Mesenchymal stem cell (in vitro differentiated cells and primary cell): Measurements from ENCODE around the gene PPARA.

Experiments
- DNase-seq: peaks from one replicate; pipeline ENCODE4 v3.0.0-alpha.2; 2013
- H2AFZ ChIP-seq: one replicate; pipeline ENCODE4 v1.6.1; 2013; ENCODE audit warnings: low read depth, mild to moderate bottlenecking, control low read depth, inconsistent platforms, low read length, moderate library complexity
- H2AK5ac ChIP-seq: 2 replicates; pipeline ENCODE4 v1.6.1; 2013; ENCODE audit warnings: low read length, moderate library complexity, mild to moderate bottlenecking, inconsistent platforms; ENCODE audit not compliant: severe bottlenecking
- H2BK120ac ChIP-seq: one replicate; pipeline ENCODE4 v1.6.1; 2013; ENCODE audit warnings: low read depth, mild to moderate bottlenecking, inconsistent platforms, low read length, moderate library complexity
- H2BK12ac ChIP-seq, 2 experiments: one replicate each; pipeline ENCODE4 v1.6.1; 2013; ENCODE audit warnings: inconsistent platforms in 2 of 2, low read length in 2 of 2, mild to moderate bottlenecking in 2 of 2, moderate library complexity in 2 of 2, control low read depth in 1 of 2
- H2BK15ac ChIP-seq: one replicate; pipeline ENCODE4 v1.6.1; 2013; ENCODE audit warnings: mild to moderate bottlenecking, low read depth, inconsistent platforms; ENCODE audit not compliant: poor library complexity, severe bottlenecking
- H2BK5ac ChIP-seq: 2 replicates; pipeline ENCODE4 v1.6.1; 2013; ENCODE audit warnings: low read depth, mild to moderate bottlenecking, low read length, control low read depth, inconsistent platforms; ENCODE audit not compliant: poor library complexity, severe bottlenecking
- H3K14ac ChIP-seq, 2 experiments: one replicate each; pipeline ENCODE4 v1.6.1; 2013; ENCODE audit warnings: inconsistent platforms in 2 of 2, low read length in 2 of 2, control low read depth in 1 of 2, mild to moderate bottlenecking in 1 of 2, moderate library complexity in 1 of 2
- H3K18ac ChIP-seq, 2 experiments: one replicate each; pipeline ENCODE4 v1.6.1; 2013; ENCODE audit warnings: inconsistent platforms in 2 of 2, low read length in 2 of 2, control low read depth in 1 of 2, low read depth in 1 of 2, mild to moderate bottlenecking in 1 of 2
- H3K23ac ChIP-seq, 2 experiments: one replicate each; pipeline ENCODE4 v1.6.1; 2013; ENCODE audit warnings: inconsistent platforms in 2 of 2, low read length in 2 of 2, mild to moderate bottlenecking in 2 of 2, moderate library complexity in 2 of 2, control low read depth in 1 of 2
- H3K27ac ChIP-seq: 2 replicates; pipeline ENCODE4 v1.5.1; 2013; ENCODE audit warnings: mild to moderate bottlenecking, moderate library complexity, low read length, control low read depth, inconsistent platforms; ENCODE audit not compliant: poor library complexity, severe bottlenecking
- H3K27me3 ChIP-seq, 2 experiments: 2 replicates each; pipeline versions ENCODE4 v1.6.1 to v1.7.0; 2013; ENCODE audit warnings: low read length in 2 of 2, mild to moderate bottlenecking in 2 of 2, moderate library complexity in 2 of 2, control low read depth in 1 of 2, inconsistent platforms in 1 of 2; ENCODE audit not compliant: control insufficient read depth in 1 of 2, insufficient read depth in 1 of 2
- H3K36me3 ChIP-seq, 2 experiments: 2 replicates each; pipeline versions ENCODE4 v1.6.1 to v1.7.0; 2013; ENCODE audit warnings: low read length in 2 of 2, control low read depth in 1 of 2, inconsistent platforms in 1 of 2, low read depth in 1 of 2, mild to moderate bottlenecking in 1 of 2; ENCODE audit not compliant: insufficient read depth in 2 of 2, control insufficient read depth in 1 of 2
- H3K4ac ChIP-seq, 2 experiments: one replicate each; pipeline ENCODE4 v1.6.1; 2013; ENCODE audit warnings: inconsistent platforms in 2 of 2, low read length in 2 of 2, mild to moderate bottlenecking in 2 of 2, moderate library complexity in 2 of 2, control low read depth in 1 of 2, low read depth in 1 of 2
- H3K4me1 ChIP-seq: 2 replicates; pipeline ENCODE4 v1.6.1; 2013; ENCODE audit warnings: low read depth, low read length, control low read depth; ENCODE audit not compliant: control insufficient read depth, insufficient read depth
- H3K4me2 ChIP-seq: 2 replicates; pipeline ENCODE4 v1.6.1; 2013; ENCODE audit warnings: low read length, mild to moderate bottlenecking, inconsistent platforms; ENCODE audit not compliant: poor library complexity, severe bottlenecking
- H3K4me3 ChIP-seq, 2 experiments: 2 replicates each; pipeline versions ENCODE4 v1.5.1 to v1.7.0; 2013; ENCODE audit warnings: low read length in 2 of 2, mild to moderate bottlenecking in 2 of 2, control low read depth in 1 of 2, low read depth in 1 of 2; ENCODE audit not compliant: insufficient read depth in 1 of 2
- H3K79me1 ChIP-seq: replicated peaks from 2 replicates; pipeline ENCODE4 v1.6.1; 2013; ENCODE audit warnings: mild to moderate bottlenecking, control low read depth, low read length, inconsistent platforms; ENCODE audit not compliant: poor library complexity, severe bottlenecking
- H3K9ac ChIP-seq: 2 replicates; pipeline ENCODE4 v1.7.0; 2013; ENCODE audit warnings: mild to moderate bottlenecking, low read length, moderate library complexity
- H3K9me3 ChIP-seq: 2 replicates; pipeline ENCODE4 v1.7.0; 2013; ENCODE audit warnings: mild to moderate bottlenecking, low read length; ENCODE audit not compliant: control insufficient read depth
- H4K8ac ChIP-seq: one replicate; pipeline ENCODE4 v1.6.1; 2013; ENCODE audit warnings: inconsistent platforms, mild to moderate bottlenecking, low read length, moderate library complexity
- H4K91ac ChIP-seq: one replicate; pipeline ENCODE4 v1.6.1; 2013; ENCODE audit warnings: mild to moderate bottlenecking, low read length, inconsistent platforms
- WGBS: methylation state at CpG from one replicate; pipeline ENCODE4 v1.1.7; 2013; ENCODE audit warnings: mixed read lengths; 5-methylcytosine and 5-hydroxymethylcytosine counted together

PPARA gene

GRCh38 chr22:46150655-46151477 is 540 bp downstream of the PPARA start:
- peaks cover 13% of the 10 kb centered on the region for H3K79me1 ChIP-seq
- no peak overlapping the region for H2BK120ac ChIP-seq
- no peak overlapping the region for H4K91ac ChIP-seq
- DNase-seq, result peak; percentile 47
- WGBS, result under 1% methylated on average over 70 of the region's 101 CpGs
- H4K8ac ChIP-seq, result peak overlapping the region; percentile 51
- peak overlapping the region; percentile 74 to 91 for H3K4me3 ChIP-seq
- H2BK12ac ChIP-seq, result peak overlapping the region in 1 of 2 experiments; percentile 18
- peaks cover 32 to 35% of the 10 kb centered on the region in 2 experiments for H3K27me3 ChIP-seq
- H3K4me1 ChIP-seq, result peaks cover 10% of the 10 kb centered on the region
- H3K9ac ChIP-seq, result peak overlapping the region; percentile 87
- H3K18ac ChIP-seq, result peak overlapping the region; percentile 61 to 74
- H3K14ac ChIP-seq, result peak overlapping the region in 1 of 2 experiments; percentile 74
- no peak overlapping the region for H3K23ac ChIP-seq
- peak overlapping the region; percentile 88 for H3K4me2 ChIP-seq
- H3K4ac ChIP-seq, result peak overlapping the region in 1 of 2 experiments; percentile 40
- peaks cover 16 to 21% of the 10 kb centered on the region in 2 experiments for H3K36me3 ChIP-seq
- peak overlapping the region; percentile 75 for H2BK15ac ChIP-seq
- H2AFZ ChIP-seq, result peak overlapping the region; percentile 36
- H3K9me3 ChIP-seq, result no peaks in the 10 kb centered on the region
- no peak overlapping the region for H2BK5ac ChIP-seq
- H3K27ac ChIP-seq, result no peak overlapping the region
- H2AK5ac ChIP-seq, result no peak overlapping the region

GRCh38 chr22:46153930-46154329 is 3.6 kb downstream of the PPARA start:
- no peak overlapping the region for H3K4me3 ChIP-seq
- no peak overlapping the region for H3K18ac ChIP-seq
- no peak overlapping the region for H2AFZ ChIP-seq
- no peak overlapping the region for H3K4ac ChIP-seq
- H3K79me1 ChIP-seq, result peaks cover 20% of the 10 kb centered on the region
- H3K27me3 ChIP-seq, result peaks cover 4 to 6% of the 10 kb centered on the region in 2 experiments
- H2BK120ac ChIP-seq, result no peak overlapping the region
- no peak overlapping the region for H2AK5ac ChIP-seq
- WGBS, result 100% methylated on average over 1 of the region's 3 CpGs
- peaks cover 10% of the 10 kb centered on the region for H3K4me1 ChIP-seq
- no peak overlapping the region for H4K8ac ChIP-seq
- no peak for DNase-seq
- H3K14ac ChIP-seq, result no peak overlapping the region
- H4K91ac ChIP-seq, result no peak overlapping the region
- H2BK15ac ChIP-seq, result no peak overlapping the region
- no peak overlapping the region for H3K9ac ChIP-seq
- H2BK12ac ChIP-seq, result no peak overlapping the region
- peaks cover 22 to 33% of the 10 kb centered on the region in 2 experiments for H3K36me3 ChIP-seq
- H3K23ac ChIP-seq, result no peak overlapping the region
- H3K27ac ChIP-seq, result no peak overlapping the region
- no peak overlapping the region for H2BK5ac ChIP-seq
- H3K4me2 ChIP-seq, result no peak overlapping the region
- H3K9me3 ChIP-seq, result no peaks in the 10 kb centered on the region

DNA sequence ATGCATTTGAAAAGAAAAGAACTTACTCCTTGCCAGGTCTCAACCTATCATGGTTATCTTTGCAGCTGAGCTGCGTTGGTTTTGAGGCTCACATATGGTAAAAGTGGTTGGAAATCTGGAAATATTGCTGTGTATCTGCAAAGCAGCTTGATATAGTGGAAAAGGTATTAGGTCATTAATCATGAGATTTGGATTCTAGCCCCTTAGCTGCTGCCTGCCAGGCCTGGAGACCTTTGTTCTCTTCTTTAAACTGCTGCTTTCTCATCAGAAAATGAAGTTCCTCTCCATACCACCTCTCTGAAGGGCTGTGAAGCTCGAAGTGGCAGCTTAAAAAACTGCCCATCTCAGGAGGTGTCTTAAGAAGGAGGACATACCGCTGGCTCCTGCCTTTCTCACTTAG is 5.7 kb downstream of the PPARA start:
- no peak overlapping the region for H3K9ac ChIP-seq
- no peak overlapping the region for H3K18ac ChIP-seq
- no peak overlapping the region for H3K4ac ChIP-seq
- H3K9me3 ChIP-seq, result no peaks in the 10 kb centered on the region
- H2BK12ac ChIP-seq, result no peak overlapping the region
- no peak overlapping the region for H4K8ac ChIP-seq
- no peak overlapping the region for H2BK5ac ChIP-seq
- no peak overlapping the region for H3K4me3 ChIP-seq
- peaks cover 5% of the 10 kb centered on the region for H3K4me1 ChIP-seq
- no peak overlapping the region for H3K4me2 ChIP-seq
- H3K14ac ChIP-seq, result no peak overlapping the region
- no peak overlapping the region for H2AK5ac ChIP-seq
- DNase-seq, result no peak
- no peak overlapping the region for H2AFZ ChIP-seq
- no peak overlapping the region for H3K23ac ChIP-seq
- no peak overlapping the region for H2BK120ac ChIP-seq
- peaks cover 20% of the 10 kb centered on the region for H3K79me1 ChIP-seq
- no peaks in the 10 kb centered on the region for H3K27me3 ChIP-seq
- H3K36me3 ChIP-seq, result peaks cover 22 to 44% of the 10 kb centered on the region in 2 experiments
- no peak overlapping the region for H4K91ac ChIP-seq
- no peak overlapping the region for H2BK15ac ChIP-seq
- no peak overlapping the region for H3K27ac ChIP-seq
- WGBS, result 90% methylated on average over 3 of the region's 3 CpGs

- no peaks in the 10 kb centered on the region for H3K27me3 ChIP-seq
- H3K4ac ChIP-seq, result no peak overlapping the region
- no peaks in the 10 kb centered on the region for H3K4me1 ChIP-seq
- no peak overlapping the region for H3K4me2 ChIP-seq
- H2BK15ac ChIP-seq, result no peak overlapping the region
- H3K27ac ChIP-seq, result no peak overlapping the region
- DNase-seq, result no peak
- H2AFZ ChIP-seq, result no peak overlapping the region
- H2BK120ac ChIP-seq, result no peak overlapping the region
- no peak overlapping the region for H2BK5ac ChIP-seq
- H3K9me3 ChIP-seq, result no peaks in the 10 kb centered on the region
- no peak overlapping the region for H3K18ac ChIP-seq
- H2BK12ac ChIP-seq, result no peak overlapping the region
- H2AK5ac ChIP-seq, result no peak overlapping the region
- no peak overlapping the region for H3K23ac ChIP-seq
- peaks cover 14% of the 10 kb centered on the region for H3K79me1 ChIP-seq
- 93% methylated on average over 7 of the region's 7 CpGs for WGBS
- H3K36me3 ChIP-seq, result peaks cover 20 to 54% of the 10 kb centered on the region in 2 experiments
- no peak overlapping the region for H3K14ac ChIP-seq
- H4K8ac ChIP-seq, result no peak overlapping the region
- no peak overlapping the region for H4K91ac ChIP-seq
- H3K9ac ChIP-seq, result no peak overlapping the region
- H3K4me3 ChIP-seq, result no peak overlapping the region
These were observed 8.0 kb downstream of the PPARA start for GRCh38 chr22:46158283-46158682.
